HCT116 (cell line): Measurements from ENCODE around the gene TMEM131. TPM values are rescaled to one million over a fixed set of nuclear protein-coding genes. Genes with fewer than 3 reads are reported as not detected.

Source experiments
- ATAC-seq: fragments of 200-7000 bp; cut with Tn5 transposase; 2 replicates; pipeline ENCODE4 v1.9.1; 2020; ENCODE audit warnings: mild to moderate bottlenecking, moderate library complexity
- BruUV-seq: library from RNA; stranded (reverse); fragments of 400-500 nt; replicated peaks from 2 replicates; lab custom pipeline; 2021; lab: Mats Ljungman, UMichigan
- CTCF ChIA-PET: fragments of 300-600 bp; sonication (Branson Sonifier 250); formaldehyde crosslinking; loops from one replicate; lab custom pipeline; 2021; ENCODE audit warnings: antibody characterized with exemption; lab: Charles Lee
- POLR2A ChIA-PET: fragments of 300-600, 350-600 bp; sonication (Branson Sonifier 250); formaldehyde crosslinking; loops from one replicate; lab custom pipeline; 2021; ENCODE audit warnings: antibody characterized with exemption; lab: Charles Lee
- RAD21 ChIA-PET, 2 experiments: fragments of 300-600 bp; sonication (Branson Sonifier 250); formaldehyde crosslinking; loops; one replicate each; lab custom pipeline; 2023; ENCODE audit warnings: low total read pairs in 2 of 2; ENCODE audit not compliant: uncharacterized antibody in 2 of 2, unreplicated experiment in 2 of 2, low non-redundant PET in 1 of 2; lab: Charles Lee
- DNase-seq: peaks from one replicate; pipeline ENCODE4 v3.0.0-alpha.2; 2010; ENCODE audit warnings: low read depth, low spot score
- H2AFZ ChIP-seq: fragments of 200-600 bp; shearing (Covaris generic), sonication (generic); 2 replicates; pipeline ENCODE4 v1.6.1; 2017; ENCODE audit warnings: low read depth, mixed run types, mixed read lengths, antibody characterized with exemption, low read length; ENCODE audit not compliant: poor library complexity, severe bottlenecking
- H3K27ac ChIP-seq: 2 replicates; pipeline ENCODE4 v1.5.1; 2012; ENCODE audit warnings: low read depth, low read length
- H3K27me3 ChIP-seq: fragments of 200-600 bp; sonication (generic); 2 replicates; pipeline ENCODE4 v1.6.1; 2016; ENCODE audit warnings: mixed run types, low read length, mixed read lengths; ENCODE audit not compliant: insufficient read depth
- H3K36me3 ChIP-seq, 2 experiments: fragments of 200-500 bp in 1 of 2; fragments of 200-600 bp in 1 of 2; sonication (Bioruptor generic) in 1 of 2; sonication (generic) in 1 of 2; 2 replicates each; pipeline versions ENCODE4 v1.5.1 to v1.6.1; 2014 to 2016; ENCODE audit warnings: low read length in 2 of 2, inconsistent platforms in 1 of 2, mixed read lengths in 1 of 2, mixed run types in 1 of 2; ENCODE audit not compliant: insufficient read depth in 2 of 2, control insufficient read depth in 1 of 2
- H3K4me1 ChIP-seq, 2 experiments: fragments of 200-600 bp in 1 of 2; sonication (generic) in 1 of 2; 2 replicates each; pipeline versions ENCODE4 v1.5.1 to v1.6.1; 2012 to 2017; ENCODE audit warnings: low read length in 2 of 2, inconsistent platforms in 1 of 2, mild to moderate bottlenecking in 1 of 2, mixed read lengths in 1 of 2, mixed run types in 1 of 2, moderate library complexity in 1 of 2; ENCODE audit not compliant: insufficient read depth in 2 of 2, control insufficient read depth in 1 of 2
- H3K4me2 ChIP-seq: fragments of 200-600 bp; sonication (generic); 2 replicates; pipeline ENCODE4 v1.6.1; 2017; ENCODE audit warnings: mixed run types, low read length, mixed read lengths
- H3K4me3 ChIP-seq, 2 experiments: fragments of 200-600 bp in 1 of 2; sonication (generic) in 1 of 2; replicated peaks in 1 of 2; 2 replicates each; pipeline ENCODE4 v1.5.1; 2011 to 2016; ENCODE audit warnings: low read length in 2 of 2, control low read depth in 1 of 2, low read depth in 1 of 2, mild to moderate bottlenecking in 1 of 2, mixed read lengths in 1 of 2, mixed run types in 1 of 2
- H3K79me2 ChIP-seq: fragments of 200-600 bp; sonication (generic); 2 replicates; pipeline ENCODE4 v1.6.1; 2017; ENCODE audit warnings: mild to moderate bottlenecking, mixed run types, low read length, moderate library complexity, mixed read lengths; ENCODE audit not compliant: insufficient read depth
- H3K9ac ChIP-seq: fragments of 200-600 bp; sonication (generic); 2 replicates; pipeline ENCODE4 v1.6.1; 2016; ENCODE audit warnings: low read length, mixed read lengths
- H3K9me2 ChIP-seq: fragments of 200-600 bp; sonication (generic), shearing (Covaris generic); 2 replicates; pipeline ENCODE4 v1.6.1; 2017; ENCODE audit warnings: mixed run types, mild to moderate bottlenecking, moderate library complexity; ENCODE audit not compliant: insufficient read depth
- H3K9me3 ChIP-seq, 2 experiments: fragments of 200-500 bp in 1 of 2; fragments of 200-600 bp in 1 of 2; sonication (Bioruptor generic) in 1 of 2; sonication (generic) in 1 of 2; 2 replicates each; pipeline ENCODE4 v1.6.1; 2014 to 2017; ENCODE audit warnings: low read length in 2 of 2, mixed read lengths in 2 of 2, inconsistent platforms in 1 of 2, low read depth in 1 of 2, mild to moderate bottlenecking in 1 of 2, mixed run types in 1 of 2, moderate library complexity in 1 of 2; ENCODE audit not compliant: control insufficient read depth in 1 of 2, insufficient read depth in 1 of 2
- H4K20me1 ChIP-seq: fragments of 200-600 bp; sonication (generic), shearing (Covaris generic); 2 replicates; pipeline ENCODE4 v1.6.1; 2017; ENCODE audit warnings: mixed run types, mild to moderate bottlenecking, moderate library complexity; ENCODE audit not compliant: insufficient read depth
- ELF1 ChIP-seq: IDR thresholded peaks from 2 replicates; pipeline ENCODE4 v1.6.1; 2012; ENCODE audit warnings: low read depth, borderline replicate concordance
- EZH2 ChIP-seq: fragments of 200-600 bp; sonication (generic); IDR thresholded peaks from 2 replicates; pipeline ENCODE4 v1.6.1; 2017; ENCODE audit warnings: antibody characterized with exemption, mixed run types
- EZH2phosphoT487 ChIP-seq: fragments of 200-600 bp; IDR thresholded peaks from 2 replicates; pipeline ENCODE4 v1.6.1; 2018; ENCODE audit warnings: antibody characterized with exemption, borderline replicate concordance
- FOSL1 ChIP-seq: IDR thresholded peaks from 2 replicates; pipeline ENCODE4 v1.6.1; 2012; ENCODE audit warnings: low read depth
- POLR2A ChIP-seq: IDR thresholded peaks from 2 replicates; pipeline ENCODE4 v1.7.0; 2011; ENCODE audit warnings: borderline replicate concordance; ENCODE audit not compliant: insufficient read depth, insufficient read length; ENCODE audit errors: extremely low read depth
- POLR2AphosphoS5 ChIP-seq: IDR thresholded peaks from 2 replicates; pipeline ENCODE4 v1.6.1; 2011; ENCODE audit warnings: mild to moderate bottlenecking, low read depth, low read length, moderate library complexity
- SP1 ChIP-seq: IDR thresholded peaks from 2 replicates; pipeline ENCODE4 v1.6.1; 2012; ENCODE audit warnings: low read depth
- SRF ChIP-seq: IDR thresholded peaks from 2 replicates; pipeline ENCODE4 v1.6.1; 2012; ENCODE audit warnings: low read depth
- ZBTB33 ChIP-seq: IDR thresholded peaks from 2 replicates; pipeline ENCODE4 v1.6.1; 2011; ENCODE audit warnings: mild to moderate bottlenecking, low read length, moderate library complexity; ENCODE audit not compliant: insufficient replicate concordance; ENCODE audit errors: extremely low read depth
- ZFX ChIP-seq: fragments of 450-650 bp; IDR thresholded peaks from 2 replicates; pipeline ENCODE4 v1.6.1; 2017
- ZNF274 ChIP-seq: fragments of 200-500 bp; sonication (Bioruptor generic); IDR thresholded peaks from 2 replicates; pipeline ENCODE4 v1.6.1; 2014; ENCODE audit warnings: mild to moderate bottlenecking, low read depth, low read length, inconsistent platforms
- intact Hi-C: fragments of 100-400 bp; cut with micrococcal nuclease; formaldehyde crosslinking; loops from 2 replicates; pipeline ENCODE4 v1.10.0; 2022
- total RNA-seq: library from RNA; stranded (reverse); gene quantifications from one replicate; pipeline ENCODE4 v1.2.1, GENCODE V29; 2021; ENCODE audit not compliant: unreplicated experiment

The TMEM131 gene
- total RNA-seq, 1 experiment from 2014 or later: 51.5 TPM

DNA sequence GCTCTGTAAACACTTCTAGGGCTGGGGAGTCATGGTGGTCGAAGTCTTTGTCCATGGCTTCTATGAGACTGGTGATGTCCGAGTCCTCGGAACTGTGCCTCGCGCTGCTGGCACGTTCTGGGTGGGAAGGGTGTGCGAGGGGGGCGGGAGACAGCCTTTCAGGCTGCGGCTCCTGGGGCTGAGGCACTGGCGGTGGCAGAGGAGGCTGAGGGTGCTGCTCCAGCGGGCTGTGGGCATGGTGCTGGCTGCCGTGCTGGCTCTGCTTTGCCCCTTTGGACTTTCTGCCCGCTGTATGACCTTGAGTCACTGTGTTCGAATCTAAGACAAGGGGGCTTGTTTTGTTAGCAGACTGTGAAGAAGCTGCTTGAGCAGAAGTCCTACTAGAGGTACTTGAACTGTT is 203.3 kb downstream of the TMEM131 start:
- H2AFZ ChIP-seq: no peak overlapping the region
- TF ChIP-seq POLR2A: no peak
- TF ChIP-seq EZH2phosphoT487: no peak
- no peak for TF ChIP-seq ZFX
- TF ChIP-seq SP1: no peak
- no peak for TF ChIP-seq SRF
- no peak for TF ChIP-seq ELF1
- no peak for TF ChIP-seq ZNF274
- TF ChIP-seq FOSL1: no peak
- TF ChIP-seq POLR2AphosphoS5: no peak
- no peak for TF ChIP-seq ZBTB33
- no peak for TF ChIP-seq EZH2
- ChIA-PET RAD21 (no interaction called here), POLR2A (no interaction called here), CTCF (interaction anchor here (1.6 kb wide), 1 partner anchor 18 kb away, joined by 3 read pairs; no protein-coding TSS in a partner anchor)
- H3K4me3 ChIP-seq: no peak overlapping the region
- H3K79me2 ChIP-seq: no peaks in the 10 kb centered on the region
- intact Hi-C loops: no loop called here
- no peaks in the 10 kb centered on the region for H3K9me3 ChIP-seq
- DNase-seq (no peak), ATAC-seq (no peak)
- TSS peak; percentile 34 for BruUV-seq
- H3K27ac ChIP-seq: no peak overlapping the region
- H3K4me2 ChIP-seq: no peak overlapping the region
- H3K4me1 ChIP-seq: no peaks in the 10 kb centered on the region
- H3K27me3 ChIP-seq: no peaks in the 10 kb centered on the region
- H3K36me3 ChIP-seq: peaks cover 2 to 10% of the 10 kb centered on the region in 2 experiments; a peak in 2 of 4 replicates
- no peaks in the 10 kb centered on the region for H4K20me1 ChIP-seq
- H3K9ac ChIP-seq: no peak overlapping the region
- H3K9me2 ChIP-seq: no peaks in the 10 kb centered on the region
